HFF-Myc (cell line): ENCODE data around the gene SIGLECL1.

ENCODE experiments used
- DNase-seq: peaks from one replicate; pipeline ENCODE4 v3.0.0-alpha.2; 2011; ENCODE audit warnings: low read depth; ENCODE audit errors: extremely low read depth
- H3K4me3 ChIP-seq: replicated peaks from 2 replicates; pipeline ENCODE4 v1.5.1; 2011; ENCODE audit warnings: low read depth, mild to moderate bottlenecking, control low read depth, low read length
- CTCF ChIP-seq: IDR thresholded peaks from 2 replicates; pipeline ENCODE4 v1.5.1; 2012; ENCODE audit warnings: mild to moderate bottlenecking, low read depth, low read length, control low read depth; ENCODE audit errors: missing control alignments

SIGLECL1 gene

GRCh38 chr19:51251468-51251820 is 564 bp downstream of the SIGLECL1 start:
- H3K4me3 ChIP-seq: no peak overlapping the region
- no peak for TF ChIP-seq CTCF
- DNase-seq: no peak

GRCh38 chr19:51252306-51253079 is 1.6 kb downstream of the SIGLECL1 start:
- no peak for TF ChIP-seq CTCF
- DNase-seq: no peak
- H3K4me3 ChIP-seq: no peak overlapping the region

- no peak for TF ChIP-seq CTCF
- H3K4me3 ChIP-seq: no peak overlapping the region
- no peak for DNase-seq
Observed at GRCh38 chr19:51253088-51253806, 2.4 kb downstream of the SIGLECL1 start.

- no peak for TF ChIP-seq CTCF
- H3K4me3 ChIP-seq: no peak overlapping the region
Observed at GRCh38 chr19:51256155-51256625, 5.3 kb downstream of the SIGLECL1 start.

GRCh38 chr19:51257471-51257870 is 6.6 kb downstream of the SIGLECL1 start:
- TF ChIP-seq CTCF: no peak
- no peak for DNase-seq
- no peak overlapping the region for H3K4me3 ChIP-seq

More at GRCh38 chr19:51256155-51256625, 5.3 kb downstream of the SIGLECL1 start:
- DNase-seq: no peak

- no peak for TF ChIP-seq CTCF
- no peak overlapping the region for H3K4me3 ChIP-seq
- no peak for DNase-seq
Observed at GRCh38 chr19:51258165-51259160, 7.6 kb downstream of the SIGLECL1 start.
